ENCODE data around the gene HNRNPA0.

The HNRNPA0 gene

GRCh38 chr5:137714946-137715345, 39.2 kb downstream of the HNRNPA0 start:
- H3K4me1 ChIP-seq = peaks cover 8% of the 10 kb centered on the region
- H3K4me3 ChIP-seq (ENCODE audit: low read depth, low read length) = no peak overlapping the region
- TF ChIP-seq, protein P1, sequence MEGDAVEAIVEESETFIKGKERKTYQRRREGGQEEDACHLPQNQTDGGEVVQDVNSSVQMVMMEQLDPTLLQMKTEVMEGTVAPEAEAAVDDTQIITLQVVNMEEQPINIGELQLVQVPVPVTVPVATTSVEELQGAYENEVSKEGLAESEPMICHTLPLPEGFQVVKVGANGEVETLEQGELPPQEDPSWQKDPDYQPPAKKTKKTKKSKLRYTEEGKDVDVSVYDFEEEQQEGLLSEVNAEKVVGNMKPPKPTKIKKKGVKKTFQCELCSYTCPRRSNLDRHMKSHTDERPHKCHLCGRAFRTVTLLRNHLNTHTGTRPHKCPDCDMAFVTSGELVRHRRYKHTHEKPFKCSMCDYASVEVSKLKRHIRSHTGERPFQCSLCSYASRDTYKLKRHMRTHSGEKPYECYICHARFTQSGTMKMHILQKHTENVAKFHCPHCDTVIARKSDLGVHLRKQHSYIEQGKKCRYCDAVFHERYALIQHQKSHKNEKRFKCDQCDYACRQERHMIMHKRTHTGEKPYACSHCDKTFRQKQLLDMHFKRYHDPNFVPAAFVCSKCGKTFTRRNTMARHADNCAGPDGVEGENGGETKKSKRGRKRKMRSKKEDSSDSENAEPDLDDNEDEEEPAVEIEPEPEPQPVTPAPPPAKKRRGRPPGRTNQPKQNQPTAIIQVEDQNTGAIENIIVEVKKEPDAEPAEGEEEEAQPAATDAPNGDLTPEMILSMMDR (IDR thresholded peaks at IDR 0.05; ENCODE audit: low read depth, low read length) = no peak
- no peaks in the 10 kb centered on the region for H3K36me3 ChIP-seq
- H3K27me3 ChIP-seq = no peaks in the 10 kb centered on the region
- no peaks in the 10 kb centered on the region for H3K9me3 ChIP-seq
- DNase-seq = no peak

DNA sequence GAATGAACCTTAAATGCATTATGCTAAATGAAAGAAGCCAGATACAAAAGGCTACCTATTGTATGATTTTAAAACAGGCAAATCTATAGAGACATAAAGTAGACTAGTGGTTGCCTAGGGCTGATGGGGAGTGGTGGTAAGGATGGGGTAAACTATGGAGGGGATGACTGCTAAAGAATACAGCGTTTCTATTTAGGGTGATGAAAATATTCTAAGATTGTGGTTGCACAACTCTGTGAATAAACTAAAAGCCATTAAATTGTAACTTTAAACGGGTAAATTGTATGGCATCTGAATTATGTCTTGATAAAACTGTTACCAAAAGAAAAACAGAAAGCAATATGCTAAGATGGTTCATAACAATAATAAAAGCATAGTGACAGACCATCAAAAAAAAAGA, 39.7 kb downstream of the HNRNPA0 start:
- no peaks in the 10 kb centered on the region for H3K9me3 ChIP-seq
- no peaks in the 10 kb centered on the region for H3K36me3 ChIP-seq
- DNase-seq = no peak
- no peaks in the 10 kb centered on the region for H3K27me3 ChIP-seq
- TF ChIP-seq, protein P1 (IDR thresholded peaks at IDR 0.05; ENCODE audit: low read depth, low read length) = no peak
- H3K4me1 ChIP-seq = peaks cover 8% of the 10 kb centered on the region
- H3K4me3 ChIP-seq (ENCODE audit: low read depth, low read length) = no peak overlapping the region

DNA sequence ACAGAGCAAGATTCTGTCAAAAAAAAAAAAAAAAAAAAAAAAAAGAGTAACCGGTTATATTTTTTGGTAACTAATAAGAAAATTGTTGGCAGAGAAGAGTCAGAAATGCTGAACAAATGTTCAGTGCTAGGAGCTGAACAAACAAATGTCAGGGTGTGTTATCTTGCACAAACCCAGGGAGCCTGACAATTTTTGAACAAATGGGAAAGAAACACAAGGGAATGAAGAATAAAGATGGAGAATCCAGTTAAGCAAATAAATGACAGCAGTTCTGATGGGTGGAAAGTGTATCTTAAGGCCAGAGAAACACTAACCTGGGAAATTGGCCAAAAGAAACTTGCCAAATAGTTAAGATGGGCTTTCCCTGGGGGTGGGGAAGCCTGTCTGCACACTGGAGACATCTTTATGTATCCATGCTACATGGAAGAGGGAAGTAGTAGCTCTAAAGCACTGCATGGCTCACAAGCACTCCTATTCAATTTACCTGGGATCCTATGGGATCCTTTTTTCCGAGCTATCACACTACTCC, 42.0 kb downstream of the HNRNPA0 start:
- H3K4me3 ChIP-seq (ENCODE audit: low read depth, low read length) = no peak overlapping the region
- no peaks in the 10 kb centered on the region for H3K36me3 ChIP-seq
- no peak for DNase-seq
- no peaks in the 10 kb centered on the region for H3K27me3 ChIP-seq
- no peaks in the 10 kb centered on the region for H3K9me3 ChIP-seq
- no peaks in the 10 kb centered on the region for H3K4me1 ChIP-seq
- TF ChIP-seq, protein P1 (IDR thresholded peaks at IDR 0.05; ENCODE audit: low read depth, low read length) = no peak

GRCh38 chr5:137710086-137710485, 44.1 kb downstream of the HNRNPA0 start:
- DNase-seq = no peak
- Histone ChIP-seq H3K36me3 (no peaks in the 10 kb centered on the region), H3K4me3 (ENCODE audit: low read depth, low read length) (no peak overlapping the region), H3K9me3 (no peaks in the 10 kb centered on the region), H3K4me1 (no peaks in the 10 kb centered on the region), H3K27me3 (no peaks in the 10 kb centered on the region)
- TF ChIP-seq, protein P1 (IDR thresholded peaks at IDR 0.05; ENCODE audit: low read depth, low read length) = no peak

DNA sequence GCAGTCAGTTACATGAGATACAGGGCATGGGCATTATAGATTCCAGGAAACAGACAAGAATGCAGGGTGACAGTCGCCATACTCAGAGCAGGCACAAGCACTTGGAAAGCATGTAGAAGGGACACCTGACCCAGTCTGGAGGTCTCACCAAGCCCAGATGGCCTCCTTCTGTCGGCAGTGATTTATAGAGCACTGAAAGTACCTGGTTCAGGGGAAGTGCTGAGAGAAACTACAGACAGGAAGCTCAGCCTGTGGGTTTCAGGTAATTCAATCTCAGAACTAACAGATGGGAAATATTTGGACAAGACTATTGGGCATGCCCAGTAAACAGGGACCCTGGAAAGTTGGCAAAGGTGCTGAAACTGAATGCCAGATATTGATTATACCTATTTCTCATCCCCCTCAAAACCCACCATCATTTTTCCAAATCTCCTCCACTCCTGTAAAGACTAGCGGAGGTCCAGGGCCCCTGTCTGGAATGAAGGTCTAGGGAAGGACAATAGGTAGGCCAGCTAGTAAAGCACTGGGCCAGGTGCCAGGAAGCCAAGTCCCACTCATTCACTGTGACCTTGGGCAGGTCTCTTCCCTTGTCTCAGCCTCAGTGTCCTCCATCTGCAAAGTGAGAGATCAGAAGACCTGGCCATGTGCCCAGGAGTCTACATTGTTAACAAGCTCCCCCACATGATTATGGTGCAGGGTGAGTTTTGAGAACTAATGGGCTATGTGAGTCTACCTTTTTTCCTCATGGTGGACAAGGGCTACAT, 45.2 kb downstream of the HNRNPA0 start:
- no peaks in the 10 kb centered on the region for H3K4me1 ChIP-seq
- H3K4me3 ChIP-seq (ENCODE audit: low read depth, low read length) = no peak overlapping the region
- H3K27me3 ChIP-seq = no peaks in the 10 kb centered on the region
- DNase-seq = no peak
- no peaks in the 10 kb centered on the region for H3K9me3 ChIP-seq
- TF ChIP-seq, protein P1 (IDR thresholded peaks at IDR 0.05; ENCODE audit: low read depth, low read length) = no peak
- H3K36me3 ChIP-seq = no peaks in the 10 kb centered on the region

- Histone ChIP-seq H3K36me3 (no peaks in the 10 kb centered on the region), H3K27me3 (no peaks in the 10 kb centered on the region), H3K9me3 (no peaks in the 10 kb centered on the region), H3K4me3 (ENCODE audit: low read depth, low read length) (no peak overlapping the region), H3K4me1 (no peaks in the 10 kb centered on the region)
- no peak for DNase-seq
- TF ChIP-seq, protein P1 (IDR thresholded peaks at IDR 0.05; ENCODE audit: low read depth, low read length) = no peak
Measured at GRCh38 chr5:137708062-137708461, 46.1 kb downstream of the HNRNPA0 start.
